ENCODE data around the gene PJA2.
"Not testable (repeated sequence)": the region's sequence is repeated elsewhere in the genome, so short reads cannot be mapped to it uniquely, and the experiment has no call there.

PJA2 gene, protein sequence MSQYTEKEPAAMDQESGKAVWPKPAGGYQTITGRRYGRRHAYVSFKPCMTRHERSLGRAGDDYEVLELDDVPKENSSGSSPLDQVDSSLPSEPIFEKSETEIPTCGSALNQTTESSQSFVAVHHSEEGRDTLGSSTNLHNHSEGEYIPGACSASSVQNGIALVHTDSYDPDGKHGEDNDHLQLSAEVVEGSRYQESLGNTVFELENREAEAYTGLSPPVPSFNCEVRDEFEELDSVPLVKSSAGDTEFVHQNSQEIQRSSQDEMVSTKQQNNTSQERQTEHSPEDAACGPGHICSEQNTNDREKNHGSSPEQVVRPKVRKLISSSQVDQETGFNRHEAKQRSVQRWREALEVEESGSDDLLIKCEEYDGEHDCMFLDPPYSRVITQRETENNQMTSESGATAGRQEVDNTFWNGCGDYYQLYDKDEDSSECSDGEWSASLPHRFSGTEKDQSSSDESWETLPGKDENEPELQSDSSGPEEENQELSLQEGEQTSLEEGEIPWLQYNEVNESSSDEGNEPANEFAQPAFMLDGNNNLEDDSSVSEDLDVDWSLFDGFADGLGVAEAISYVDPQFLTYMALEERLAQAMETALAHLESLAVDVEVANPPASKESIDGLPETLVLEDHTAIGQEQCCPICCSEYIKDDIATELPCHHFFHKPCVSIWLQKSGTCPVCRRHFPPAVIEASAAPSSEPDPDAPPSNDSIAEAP

DNA sequence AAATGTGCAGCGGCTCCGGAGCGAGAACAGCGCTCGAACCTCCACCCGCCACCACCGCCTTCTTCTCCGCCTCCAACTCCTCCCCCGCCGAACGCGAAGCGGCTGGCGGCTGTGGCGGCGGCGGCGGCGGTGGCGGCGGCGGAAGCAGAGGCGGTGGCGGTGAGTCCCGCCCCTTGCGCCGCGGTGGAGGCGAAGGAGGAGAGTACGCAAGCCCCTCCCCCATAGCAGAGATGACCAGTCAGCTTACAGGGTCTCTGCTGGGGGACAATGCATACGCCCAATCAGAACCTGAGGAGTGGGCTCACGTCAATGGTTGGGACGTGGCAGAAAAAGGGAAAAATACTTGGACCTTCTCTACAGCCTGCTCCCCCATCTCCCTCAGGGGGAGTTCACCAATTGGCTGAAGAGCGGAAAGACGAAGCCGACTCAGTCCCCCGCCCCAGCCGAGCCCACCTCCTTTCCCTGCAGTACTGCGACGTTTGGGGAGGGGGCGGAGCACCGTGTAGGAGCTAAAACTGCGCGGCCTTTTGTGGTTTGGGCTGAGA is at the start of gene PJA2:
PJA2 (minus strand) TSS at position 131 of the 545 bp plus-strand sequence. CDS start 26,541 bp downstream, outside the sequence.
- DNase-seq, result peak; percentile 97

DNA sequence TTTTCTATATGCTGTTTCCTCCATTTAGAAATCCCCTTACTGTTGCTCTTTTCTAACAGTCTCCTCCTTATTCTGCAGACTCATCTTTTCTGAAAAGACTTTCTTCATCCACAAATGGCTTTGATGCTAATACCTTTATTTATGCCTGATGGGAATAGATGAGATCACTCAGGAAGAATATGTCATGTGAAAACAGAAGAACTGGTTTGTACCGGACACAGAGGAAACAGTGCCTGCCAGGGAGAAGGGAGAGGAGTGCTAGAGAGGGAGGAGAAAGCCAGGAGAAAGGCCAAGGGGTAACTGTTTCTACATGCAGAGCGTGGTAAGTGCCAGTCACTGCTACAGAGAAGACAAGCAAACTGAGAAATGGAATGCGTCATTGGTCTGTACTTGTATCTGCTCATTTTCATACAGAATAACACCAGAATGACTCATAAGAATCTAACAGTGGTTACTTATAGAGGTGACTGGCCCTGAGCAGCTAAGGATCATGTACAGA is 45.9 kb upstream of the PJA2 start:
- no peak for DNase-seq

DNA sequence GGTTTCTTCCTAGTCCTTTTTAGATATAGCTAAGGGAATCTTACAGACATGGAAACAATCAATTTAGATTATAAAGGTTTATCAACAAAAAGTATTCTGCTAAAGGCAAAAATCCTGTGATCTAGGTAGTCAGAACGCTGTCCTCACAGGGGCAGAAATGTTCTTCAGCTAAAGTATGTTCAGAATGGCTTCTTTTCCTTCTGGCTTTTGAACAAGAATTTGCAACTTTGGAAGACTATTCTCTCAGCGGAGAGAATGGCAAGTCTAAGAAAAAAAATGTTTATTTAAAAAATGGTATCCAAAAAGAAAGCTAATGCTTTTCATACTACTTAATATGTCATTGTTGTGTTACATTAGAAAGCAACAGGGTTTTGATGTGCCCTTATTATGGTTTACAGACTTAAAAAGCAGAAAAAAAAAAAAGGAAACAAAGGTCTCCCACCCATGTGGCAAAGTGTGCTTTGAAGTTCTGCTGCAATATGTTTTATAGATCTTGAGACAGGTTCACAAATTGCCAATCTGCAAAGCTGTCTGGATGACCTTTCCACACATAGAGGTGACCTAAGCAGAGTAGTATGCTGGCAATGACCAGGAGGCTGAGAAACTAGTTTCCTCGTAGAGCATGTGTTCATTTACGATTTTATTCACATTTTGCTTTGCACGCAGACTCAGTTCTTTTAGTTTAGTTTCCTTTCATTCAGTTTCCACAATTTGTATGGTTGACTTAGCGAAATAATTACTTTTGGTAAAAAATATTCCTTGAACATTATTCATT is 45.1 kb upstream of the PJA2 start:
- no peak for DNase-seq

DNA sequence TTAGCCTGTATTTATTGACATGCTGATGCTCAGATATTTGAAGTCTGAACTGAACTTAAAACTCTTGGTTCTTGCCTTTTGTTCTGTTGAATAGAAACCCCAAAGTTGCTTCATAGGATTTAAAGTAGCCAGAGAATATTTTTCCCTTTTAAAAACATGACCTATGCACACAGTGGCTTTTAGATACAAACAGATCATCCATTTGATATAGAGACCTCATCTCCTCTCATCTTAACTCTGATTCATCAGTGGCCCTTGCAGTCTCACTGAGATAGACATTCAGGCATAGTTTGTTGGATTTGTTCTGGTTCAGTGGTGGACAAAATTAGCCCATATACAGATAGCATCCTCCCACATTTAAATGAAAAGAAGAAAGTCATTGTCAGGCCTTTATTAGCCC is 43.5 kb upstream of the PJA2 start:
- DNase-seq, result no peak

DNA sequence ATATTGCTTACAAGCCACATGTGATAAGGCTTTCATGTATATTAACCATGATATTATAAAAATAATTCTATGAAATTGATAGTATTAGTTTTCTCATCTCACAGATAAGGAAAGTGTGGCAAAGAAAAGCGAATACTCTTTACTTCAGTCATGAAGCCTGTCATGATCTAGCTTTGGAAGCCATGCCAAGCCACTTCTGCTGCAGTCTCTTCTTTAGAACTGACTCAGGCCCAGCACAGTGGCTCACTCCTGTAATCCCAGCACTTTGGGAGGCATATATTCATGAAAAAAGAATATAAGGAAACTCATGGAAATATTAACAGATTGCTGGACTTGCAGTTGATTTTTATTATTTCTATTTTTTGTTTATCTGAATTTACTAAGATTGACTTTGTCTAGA is 42.9 kb upstream of the PJA2 start:
- DNase-seq, result no peak

DNA sequence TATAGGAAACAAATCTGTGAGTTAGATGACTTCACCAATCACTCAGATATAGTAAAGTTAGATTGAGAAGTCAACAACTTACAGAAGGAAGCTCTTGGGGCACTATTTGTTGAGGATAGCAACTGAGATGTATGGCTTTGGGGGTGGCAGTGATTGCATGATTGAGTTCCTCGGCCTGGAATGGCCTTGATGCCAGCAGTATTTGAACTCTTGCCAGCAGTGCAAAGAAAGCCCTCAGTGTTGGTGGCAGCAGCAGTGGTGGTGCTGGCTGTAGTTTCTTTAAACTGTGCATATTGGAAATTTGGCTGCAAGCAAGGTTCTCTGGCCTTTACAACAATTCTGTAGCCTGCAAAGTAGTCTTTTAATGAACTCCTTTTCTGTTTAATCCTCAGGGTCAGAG is 41.4 kb upstream of the PJA2 start:
- no peak for DNase-seq

DNA sequence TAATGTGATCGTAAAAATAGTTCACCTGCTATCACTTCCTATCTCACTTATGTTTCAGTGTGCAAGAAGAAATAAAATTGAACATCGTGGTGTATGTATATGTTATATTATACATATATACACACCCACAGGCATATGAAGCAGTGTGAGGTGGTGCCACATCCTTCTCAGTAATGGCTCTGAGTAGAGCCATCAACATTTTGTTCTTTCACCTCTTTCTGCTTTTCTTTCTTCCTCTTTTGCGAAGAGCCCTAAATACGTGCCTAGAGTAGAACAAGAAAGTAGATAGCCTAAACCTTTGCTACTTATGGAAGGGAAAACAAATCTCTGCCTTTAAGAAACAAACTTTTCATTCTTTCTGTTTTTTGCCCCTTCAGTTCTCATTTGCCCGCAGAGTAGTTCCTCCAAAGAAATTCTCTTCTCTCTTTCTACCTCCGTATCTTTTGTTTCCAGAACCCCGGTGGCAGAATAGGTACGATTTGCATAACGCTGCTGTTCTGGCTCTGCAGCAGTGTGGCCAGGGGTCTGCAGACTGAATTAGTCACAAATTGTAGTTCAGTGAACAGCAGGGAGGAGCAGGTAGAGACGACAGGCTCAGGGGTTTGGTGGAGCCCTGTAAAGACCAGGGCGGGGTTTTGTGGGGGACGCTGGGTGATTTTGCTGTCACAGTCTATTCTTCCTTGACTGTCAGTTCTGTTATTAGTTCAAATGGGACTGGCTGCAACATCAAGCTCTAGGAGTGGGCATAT is 40.5 kb upstream of the PJA2 start:
- DNase-seq, result no peak

DNA sequence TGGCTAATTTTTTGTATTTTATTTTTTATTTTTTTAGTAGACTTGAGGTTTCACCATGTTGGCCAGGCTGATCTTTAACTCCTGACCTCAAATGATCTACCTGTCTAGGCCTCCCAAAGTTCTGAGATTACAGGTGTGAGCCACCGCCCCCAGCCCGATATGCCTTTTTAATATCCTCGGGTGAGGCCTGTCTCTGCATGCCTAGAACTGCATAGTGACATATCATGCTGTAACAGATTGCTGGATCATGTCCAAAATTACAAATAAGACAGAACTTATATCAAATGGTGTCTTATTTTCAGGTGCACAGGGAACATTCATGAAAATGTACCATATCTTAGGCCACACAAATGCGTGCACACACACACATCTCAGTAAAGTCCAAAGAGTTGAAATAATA is 39.1 kb upstream of the PJA2 start:
- no peak for DNase-seq

DNA sequence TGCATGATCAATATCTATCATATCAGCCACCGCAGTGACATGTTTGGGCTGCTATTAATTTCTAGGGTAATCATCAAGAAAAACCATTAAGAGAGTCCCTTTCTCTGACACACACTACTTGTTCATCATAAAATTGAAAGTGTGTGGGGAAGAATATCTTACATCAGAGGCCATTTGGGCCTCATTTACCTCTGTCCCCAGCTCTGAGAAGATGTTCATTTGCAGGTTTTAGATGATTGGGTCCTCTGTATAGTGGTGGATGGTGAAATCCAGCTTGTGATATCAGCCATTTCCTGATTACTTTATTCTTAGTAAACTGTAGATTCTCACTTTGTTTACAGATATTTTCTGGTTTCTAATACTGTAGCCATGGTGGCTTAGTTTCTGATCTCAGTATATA is 29.8 kb upstream of the PJA2 start:
- DNase-seq, result no peak

DNA sequence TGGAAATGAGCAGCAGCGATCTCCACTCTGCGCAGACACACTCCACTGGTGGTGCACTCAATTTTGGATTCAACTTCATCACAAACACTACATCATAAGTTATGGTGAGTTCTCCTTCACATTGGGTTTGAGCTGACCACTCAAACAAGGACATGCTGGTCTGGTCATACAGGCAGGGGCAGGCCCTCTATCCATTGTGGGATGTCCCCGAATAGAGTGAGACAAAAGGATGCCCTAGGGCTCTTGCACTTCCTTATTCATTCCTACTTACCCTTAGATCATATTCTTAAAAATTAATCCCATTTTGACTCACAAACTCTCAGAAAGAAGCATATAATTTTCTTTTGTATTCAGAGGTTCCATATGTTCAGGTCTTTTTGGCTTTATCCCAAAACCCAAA is 16.3 kb upstream of the PJA2 start:
- DNase-seq, result no peak

DNA sequence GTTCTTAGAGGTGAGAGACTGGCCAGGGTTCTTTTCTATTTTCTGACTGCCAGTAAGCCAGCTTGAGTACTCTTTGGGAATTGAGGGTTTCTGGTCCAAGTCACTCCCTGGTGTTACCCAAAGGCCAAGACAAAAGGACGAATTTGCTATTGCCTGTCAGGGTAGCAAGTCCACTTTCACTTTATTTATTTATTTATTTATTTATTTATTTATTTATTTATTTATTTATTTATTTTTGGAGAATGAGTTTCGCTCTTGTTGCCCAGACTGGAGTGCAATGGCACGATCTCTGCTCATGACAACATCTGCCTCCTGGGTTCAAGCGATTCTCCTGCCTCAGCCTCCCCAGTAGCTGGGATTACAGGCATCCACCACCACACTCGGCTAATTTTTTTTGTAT is 15.7 kb upstream of the PJA2 start:
- not testable (repeated sequence) for DNase-seq

DNA sequence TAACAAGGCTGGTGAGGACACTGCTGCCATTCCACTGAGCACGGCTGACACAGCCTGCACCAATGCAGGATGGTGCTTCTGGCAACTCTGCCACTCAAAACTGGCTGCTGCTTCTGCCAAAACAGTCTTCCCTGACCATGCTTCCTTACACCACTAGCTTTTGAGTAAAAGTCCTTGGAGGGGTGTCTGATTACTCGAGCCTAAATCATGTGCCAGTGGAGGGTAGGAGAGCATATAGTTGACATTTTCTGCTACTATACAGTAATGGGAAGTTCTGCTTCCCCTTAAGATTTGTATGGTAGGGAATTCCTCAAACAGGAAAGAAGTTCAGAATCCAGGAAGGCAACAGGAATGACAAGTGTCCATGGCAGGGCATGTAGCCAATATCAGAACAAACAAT is 12.2 kb upstream of the PJA2 start:
- DNase-seq, result no peak

DNA sequence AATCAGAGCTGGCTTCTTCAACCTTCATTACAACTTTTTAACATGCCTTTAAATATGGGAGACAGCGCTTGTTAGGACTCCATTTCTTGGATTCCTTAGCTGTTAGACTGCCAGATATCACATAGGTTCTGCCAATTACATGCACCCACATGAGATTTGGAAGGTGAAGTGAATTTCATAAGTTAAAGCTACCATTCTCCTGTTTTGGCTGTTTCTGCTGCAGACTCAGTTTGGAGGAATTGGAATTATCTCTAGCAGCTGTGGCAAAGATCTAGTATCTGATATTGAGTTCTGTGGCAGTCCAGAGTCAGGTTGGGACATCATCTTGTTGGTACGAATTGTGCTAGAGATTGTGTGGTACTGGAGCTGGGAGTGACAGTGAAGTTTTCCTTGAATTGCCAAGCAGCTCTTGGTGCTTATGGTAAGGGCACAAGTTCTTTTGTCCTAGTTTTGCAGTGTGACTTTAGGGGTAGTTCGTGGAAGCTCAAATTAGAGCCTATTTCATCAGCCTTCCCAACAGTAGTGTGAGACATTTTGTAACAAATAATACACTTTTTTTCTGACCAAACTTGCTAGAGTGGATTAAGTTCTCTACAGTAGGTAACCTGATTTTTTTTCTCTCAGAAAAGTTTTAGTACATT is 9.1 kb upstream of the PJA2 start:
- DNase-seq, result no peak

DNA sequence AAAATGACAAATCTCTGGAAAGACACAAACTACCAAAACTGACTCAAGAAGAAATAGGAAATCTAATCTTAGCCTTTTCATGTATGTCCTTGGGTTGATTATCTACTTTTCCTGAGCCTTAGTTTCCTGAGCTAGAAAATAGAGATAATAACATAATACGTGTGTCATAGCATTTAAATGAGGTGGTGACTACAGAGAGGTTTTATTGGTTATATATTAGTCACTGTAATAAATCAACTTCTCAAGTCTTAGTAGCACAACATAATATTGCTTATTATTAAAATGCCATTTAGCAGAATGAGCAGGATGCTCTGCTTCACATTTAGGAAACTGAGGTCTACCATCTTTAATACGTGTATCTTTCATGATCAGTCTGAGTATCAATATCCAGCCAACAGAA is 7.1 kb upstream of the PJA2 start:
- DNase-seq, result no peak

DNA sequence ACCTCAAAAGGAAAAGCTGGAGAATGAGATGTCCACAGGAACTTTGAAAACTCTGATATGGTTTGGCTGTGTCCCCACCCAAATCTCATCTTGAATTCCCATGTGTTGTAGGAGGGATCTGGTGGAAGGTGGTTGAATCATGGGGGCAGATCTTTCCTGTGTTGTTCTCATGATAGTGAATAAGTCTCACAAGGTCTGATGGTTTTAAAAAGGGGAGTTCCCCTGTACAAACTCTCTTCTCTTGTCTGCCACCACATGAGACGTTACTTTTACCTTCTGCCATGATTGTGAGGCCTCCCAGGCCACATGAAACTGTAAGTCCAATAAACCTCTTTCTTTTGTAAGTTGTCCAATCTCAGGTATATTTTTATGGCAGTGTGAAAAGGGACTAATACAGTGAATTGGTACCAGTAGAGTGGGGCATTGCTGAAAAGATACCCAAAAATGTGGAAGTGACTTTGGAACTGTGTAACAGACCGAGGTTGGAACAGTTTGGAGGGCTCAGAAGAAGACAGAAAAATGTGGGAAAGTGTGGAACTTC is 4.2 kb upstream of the PJA2 start:
- not testable (repeated sequence) for DNase-seq

DNA sequence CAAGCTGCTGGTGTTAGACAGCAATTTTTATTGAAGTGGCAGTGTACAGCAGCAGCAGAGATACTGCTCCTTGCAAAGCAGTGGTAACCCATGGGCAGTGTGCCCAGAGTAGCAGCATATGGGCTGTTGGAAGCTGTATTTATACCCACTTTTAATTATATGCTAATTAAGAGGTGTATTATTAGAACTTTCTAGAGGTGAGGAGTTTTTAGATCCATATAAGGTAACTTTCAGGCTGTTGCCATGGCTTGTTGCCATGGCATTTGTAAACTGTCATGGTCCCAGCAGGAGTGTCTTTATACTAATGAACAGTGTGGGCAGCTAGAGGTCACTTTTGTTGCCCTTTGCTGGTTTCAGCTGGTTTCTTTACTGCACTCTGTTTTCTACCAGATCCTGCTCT is 3.7 kb upstream of the PJA2 start:
- no peak for DNase-seq

DNA sequence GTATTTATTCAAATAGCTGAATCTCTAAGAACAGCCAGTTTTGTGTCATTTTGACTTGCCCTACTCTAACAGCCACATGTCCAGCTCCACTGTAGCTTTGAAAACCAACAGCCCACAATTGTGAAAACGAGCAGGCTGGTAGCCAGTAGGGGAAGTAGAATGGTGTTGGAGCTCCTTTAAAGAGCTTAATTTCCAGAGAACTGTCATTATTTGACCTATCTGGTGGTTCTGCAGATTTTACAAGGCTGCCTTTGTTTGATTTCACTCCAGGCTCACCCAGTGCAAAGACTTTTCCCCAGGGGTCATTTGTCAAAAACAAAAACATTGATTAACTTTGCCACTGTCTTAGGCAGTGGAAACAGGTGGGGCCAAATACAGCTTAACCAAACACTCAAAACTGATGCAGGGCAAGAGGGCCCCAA is 3.2 kb upstream of the PJA2 start:
- DNase-seq, result no peak

DNA sequence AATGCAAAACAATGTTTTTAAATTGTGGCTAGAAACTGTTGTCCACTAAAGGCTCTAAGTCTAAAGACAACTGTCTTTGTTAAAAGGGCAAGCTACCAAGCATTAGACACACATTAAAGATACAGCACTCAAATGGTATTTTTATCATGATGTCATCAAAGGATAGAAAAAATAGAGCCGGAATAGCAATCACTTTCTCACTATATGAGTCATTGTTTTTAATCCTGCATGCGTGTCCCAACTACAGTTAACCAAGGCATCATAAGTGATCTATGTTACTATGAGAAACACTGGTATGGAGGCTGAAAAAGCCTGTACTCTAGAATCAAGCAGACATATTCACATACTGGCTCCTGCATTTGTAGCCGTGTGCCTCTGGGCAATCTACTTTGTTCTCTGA is 1.9 kb upstream of the PJA2 start:
- DNase-seq, result no peak

DNA sequence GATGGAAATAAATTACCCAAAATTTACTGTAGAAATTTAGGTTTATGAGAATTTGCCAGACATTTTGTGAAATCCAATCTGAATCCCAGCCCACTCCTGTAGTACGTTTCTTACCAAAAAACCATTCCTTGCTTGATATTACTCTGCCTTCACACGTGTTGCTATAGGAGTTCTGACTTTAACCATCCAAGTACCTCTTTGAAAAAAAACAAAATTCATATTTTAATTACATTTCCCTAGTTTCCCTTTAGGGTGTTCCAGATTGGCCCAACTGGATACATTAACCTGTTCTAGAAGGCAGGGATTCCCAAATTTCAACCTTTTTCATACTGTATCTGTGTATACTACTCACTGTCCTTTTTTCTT is 1.4 kb upstream of the PJA2 start:
- DNase-seq, result no peak

DNA sequence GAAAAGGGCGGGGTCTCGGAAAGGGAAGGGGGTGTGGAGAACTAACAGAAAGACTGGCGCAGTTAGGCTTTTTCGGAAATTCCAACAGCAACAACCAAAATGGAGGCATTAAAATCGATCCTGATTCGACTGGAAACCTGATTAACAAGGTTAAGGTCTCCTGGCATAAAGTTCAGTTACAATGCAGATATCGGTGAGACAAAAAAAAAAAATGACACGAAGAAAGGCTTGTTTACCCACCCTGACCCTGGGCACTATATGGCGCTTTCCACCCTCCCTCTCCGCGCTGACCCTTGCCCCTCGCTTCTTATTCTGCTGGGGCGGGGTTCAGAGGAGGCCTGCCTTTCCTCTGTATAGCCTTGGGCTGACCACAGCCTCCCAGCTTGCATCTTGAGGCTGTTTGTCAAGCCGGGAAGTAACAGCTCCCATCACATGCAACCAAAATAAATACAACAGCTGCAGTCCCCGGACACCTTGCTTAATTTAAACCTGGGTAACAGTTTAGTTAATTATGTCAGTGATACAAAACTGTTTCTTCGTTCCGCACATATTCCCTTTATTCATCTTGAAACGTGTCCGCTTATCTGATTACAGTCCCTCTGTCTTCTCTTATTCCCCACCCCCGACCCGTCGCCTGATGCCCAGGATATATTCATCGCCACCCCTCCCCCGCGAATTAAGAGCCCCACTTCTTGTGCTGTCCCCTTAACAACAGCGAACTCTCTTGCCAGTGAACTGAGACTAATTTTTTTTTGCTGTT is 795 bp upstream of the PJA2 start:
- DNase-seq, result no peak
